ENCODE measurements around the gene HSD17B10.
A peak's percentile ranks its signal among the peaks of the same experiment; 100 is the strongest.

Gene HSD17B10

GRCh38 chrX:53429755-53430154 is 4.4 kb downstream of the HSD17B10 start:
- Histone ChIP-seq H3K14ac (ENCODE audit: low read length) (no peak overlapping the region), H2BK120ac (ENCODE audit: low read depth, low read length) (no peak overlapping the region), H3K4me2 (ENCODE audit: insufficient read depth, low read length, poor library complexity, severe bottlenecking) (no peak overlapping the region), H3K27me3 (ENCODE audit: control insufficient read depth in 3 of 3, insufficient read depth in 3 of 3, low read depth in 1 of 3, low read length in 3 of 3) (no peaks in the 10 kb centered on the region), H3K36me3 (replicated peaks in 1 of 2; ENCODE audit: control insufficient read depth in 2 of 2, insufficient read depth in 2 of 2, low read length in 2 of 2) (peaks cover 11 to 25% of the 10 kb centered on the region in 2 donors), H3K79me1 (ENCODE audit: low read depth, low read length) (peaks cover 2% of the 10 kb centered on the region), H3K9ac (ENCODE audit: low read depth, low read length, poor library complexity) (no peak overlapping the region), H3K4me1 (ENCODE audit: control insufficient read depth in 2 of 2, insufficient read depth in 1 of 2, low read depth in 1 of 2, low read length in 2 of 2) (peaks cover 2% of the 10 kb centered on the region in 2 donors), H3K18ac (ENCODE audit: low read length) (no peak overlapping the region), H2AK5ac (ENCODE audit: low read depth, low read length) (no peak overlapping the region), H3K23ac (ENCODE audit: low read depth, low read length, poor library complexity) (no peak overlapping the region), H2BK15ac (ENCODE audit: low read length) (no peak overlapping the region), H3K9me3 (replicated peaks in 1 of 2; ENCODE audit: control insufficient read depth in 2 of 2, insufficient read depth in 1 of 2, low read depth in 1 of 2, low read length in 2 of 2) (no peaks in the 10 kb centered on the region), H3K27ac (replicated peaks; ENCODE audit: low read length) (no peak overlapping the region), H2AFZ (ENCODE audit: low read length) (no peak overlapping the region), H3K4me3 (ENCODE audit: low read length in 2 of 2) (no peak overlapping the region), H3K4ac (ENCODE audit: low read length) (no peak overlapping the region), H2BK12ac (ENCODE audit: low read length) (no peak overlapping the region), H2BK5ac (ENCODE audit: low read length) (no peak overlapping the region), H4K8ac (ENCODE audit: low read depth, low read length) (no peak overlapping the region), H4K91ac (ENCODE audit: low read depth, low read length, poor library complexity) (no peak overlapping the region)
- no CpG with 5 or more reads among the region's 8 CpGs for WGBS, 2 donors (ENCODE audit: extremely low coverage in 2 of 2, insufficient read length in 2 of 2, insufficient replicate concordance in 1 of 2)
- no peak for DNase-seq (ENCODE audit: low spot score)

GRCh38 chrX:53422861-53423306 is 11.3 kb downstream of the HSD17B10 start, which contains the start of gene RIBC1:
Gene RIBC1 (plus strand): TSS chrX:53422873. CDS start chrX:53426277, 3,404 bp downstream.
- Histone ChIP-seq H3K14ac (ENCODE audit: low read length) (no peak within 1 kb of the TSS), H3K79me1 (ENCODE audit: low read depth, low read length) (peaks cover 3% of the 10 kb centered on the region), H3K9me3 (replicated peaks in 1 of 2; ENCODE audit: control insufficient read depth in 2 of 2, insufficient read depth in 1 of 2, low read depth in 1 of 2, low read length in 2 of 2) (no peaks in the 10 kb centered on the region), H2BK120ac (ENCODE audit: low read depth, low read length) (no peak within 1 kb of the TSS), H3K36me3 (replicated peaks in 1 of 2; ENCODE audit: control insufficient read depth in 2 of 2, insufficient read depth in 2 of 2, low read length in 2 of 2) (peaks cover 0 to 9% of the 10 kb centered on the region in 2 donors), H3K27me3 (ENCODE audit: control insufficient read depth in 3 of 3, insufficient read depth in 3 of 3, low read depth in 1 of 3, low read length in 3 of 3) (no peaks in the 10 kb centered on the region), H3K18ac (ENCODE audit: low read length) (peak within 1 kb of the TSS; percentile 87), H4K8ac (ENCODE audit: low read depth, low read length) (no peak within 1 kb of the TSS), H3K4me2 (ENCODE audit: insufficient read depth, low read length, poor library complexity, severe bottlenecking) (peak within 1 kb of the TSS; percentile 73), H2BK15ac (ENCODE audit: low read length) (no peak within 1 kb of the TSS), H3K9ac (ENCODE audit: low read depth, low read length, poor library complexity) (peak within 1 kb of the TSS; percentile 84), H3K27ac (replicated peaks; ENCODE audit: low read length) (peak within 1 kb of the TSS; percentile 90), H2BK12ac (ENCODE audit: low read length) (no peak within 1 kb of the TSS), H3K4me1 (ENCODE audit: control insufficient read depth in 2 of 2, insufficient read depth in 1 of 2, low read depth in 1 of 2, low read length in 2 of 2) (peaks cover 0 to 5% of the 10 kb centered on the region in 2 donors), H4K91ac (ENCODE audit: low read depth, low read length, poor library complexity) (no peak within 1 kb of the TSS), H2AK5ac (ENCODE audit: low read depth, low read length) (no peak within 1 kb of the TSS), H2BK5ac (ENCODE audit: low read length) (peak within 1 kb of the TSS; percentile 90), H2AFZ (ENCODE audit: low read length) (peak within 1 kb of the TSS; percentile 76), H3K23ac (ENCODE audit: low read depth, low read length, poor library complexity) (peak within 1 kb of the TSS; percentile 65), H3K4me3 (ENCODE audit: low read length in 2 of 2) (peak within 1 kb of the TSS; percentile 67 to 97), H3K4ac (ENCODE audit: low read length) (no peak within 1 kb of the TSS)
- DNase-seq (ENCODE audit: low spot score) = no peak
- WGBS, 2 donors (ENCODE audit: extremely low coverage in 2 of 2, insufficient read length in 2 of 2, insufficient replicate concordance in 1 of 2) = no CpG with 5 or more reads among the region's 17 CpGs

GRCh38 chrX:53422086-53422860 is 11.9 kb downstream of the HSD17B10 start, which contains the start of gene SMC1A:
Gene SMC1A (minus strand): TSS chrX:53422654. CDS start chrX:53422600, 54 bp downstream.
- peak; percentile 91 for DNase-seq (ENCODE audit: low spot score)
- H2BK5ac ChIP-seq (ENCODE audit: low read length) = peak within 1 kb of the TSS; percentile 90
- H3K4me1 ChIP-seq (ENCODE audit: control insufficient read depth in 2 of 2, insufficient read depth in 1 of 2, low read depth in 1 of 2, low read length in 2 of 2) = peaks cover 0 to 5% of the 10 kb centered on the region in 2 donors
- no peaks in the 10 kb centered on the region for H3K27me3 ChIP-seq (ENCODE audit: control insufficient read depth in 3 of 3, insufficient read depth in 3 of 3, low read depth in 1 of 3, low read length in 3 of 3)
- H2BK12ac ChIP-seq (ENCODE audit: low read length) = no peak within 1 kb of the TSS
- H3K4ac ChIP-seq (ENCODE audit: low read length) = no peak within 1 kb of the TSS
- H3K36me3 ChIP-seq (replicated peaks in 1 of 2; ENCODE audit: control insufficient read depth in 2 of 2, insufficient read depth in 2 of 2, low read length in 2 of 2) = peaks cover 0 to 12% of the 10 kb centered on the region in 2 donors
- H2BK15ac ChIP-seq (ENCODE audit: low read length) = no peak within 1 kb of the TSS
- H2AK5ac ChIP-seq (ENCODE audit: low read depth, low read length) = no peak within 1 kb of the TSS
- peak within 1 kb of the TSS; percentile 76 for H2AFZ ChIP-seq (ENCODE audit: low read length)
- no peak within 1 kb of the TSS for H2BK120ac ChIP-seq (ENCODE audit: low read depth, low read length)
- peak within 1 kb of the TSS; percentile 73 for H3K4me2 ChIP-seq (ENCODE audit: insufficient read depth, low read length, poor library complexity, severe bottlenecking)
- no peak within 1 kb of the TSS for H3K14ac ChIP-seq (ENCODE audit: low read length)
- H3K23ac ChIP-seq (ENCODE audit: low read depth, low read length, poor library complexity) = peak within 1 kb of the TSS; percentile 65
- peak within 1 kb of the TSS; percentile 84 for H3K9ac ChIP-seq (ENCODE audit: low read depth, low read length, poor library complexity)
- peaks cover 3% of the 10 kb centered on the region for H3K79me1 ChIP-seq (ENCODE audit: low read depth, low read length)
- no peaks in the 10 kb centered on the region for H3K9me3 ChIP-seq (replicated peaks in 1 of 2; ENCODE audit: control insufficient read depth in 2 of 2, insufficient read depth in 1 of 2, low read depth in 1 of 2, low read length in 2 of 2)
- H3K27ac ChIP-seq (replicated peaks; ENCODE audit: low read length) = peak within 1 kb of the TSS; percentile 90
- H4K91ac ChIP-seq (ENCODE audit: low read depth, low read length, poor library complexity) = no peak within 1 kb of the TSS
- no peak within 1 kb of the TSS for H4K8ac ChIP-seq (ENCODE audit: low read depth, low read length)
- peak within 1 kb of the TSS; percentile 87 for H3K18ac ChIP-seq (ENCODE audit: low read length)
- no CpG with 5 or more reads among the region's 75 CpGs for WGBS, 2 donors (ENCODE audit: extremely low coverage in 2 of 2, insufficient read length in 2 of 2, insufficient replicate concordance in 1 of 2)
- peak within 1 kb of the TSS; percentile 67 to 97 for H3K4me3 ChIP-seq (ENCODE audit: low read length in 2 of 2)

GRCh38 chrX:53421772-53422085 is 12.4 kb downstream of the HSD17B10 start:
- no peak overlapping the region for H2BK120ac ChIP-seq (ENCODE audit: low read depth, low read length)
- WGBS, 2 donors (ENCODE audit: extremely low coverage in 2 of 2, insufficient read length in 2 of 2, insufficient replicate concordance in 1 of 2) = no CpG with 5 or more reads among the region's 15 CpGs

More at GRCh38 chrX:53421772-53422085, 12.4 kb downstream of the HSD17B10 start:
- H2BK15ac ChIP-seq (ENCODE audit: low read length) = no peak overlapping the region
- H2BK5ac ChIP-seq (ENCODE audit: low read length) = peak overlapping the region; percentile 66
- H3K9ac ChIP-seq (ENCODE audit: low read depth, low read length, poor library complexity) = peak overlapping the region; percentile 84
- H3K4me3 ChIP-seq (ENCODE audit: low read length in 2 of 2) = peak overlapping the region; percentile 67 to 97
- no peak overlapping the region for H4K8ac ChIP-seq (ENCODE audit: low read depth, low read length)
- H3K27me3 ChIP-seq (ENCODE audit: control insufficient read depth in 3 of 3, insufficient read depth in 3 of 3, low read depth in 1 of 3, low read length in 3 of 3) = no peaks in the 10 kb centered on the region
- H3K4me2 ChIP-seq (ENCODE audit: insufficient read depth, low read length, poor library complexity, severe bottlenecking) = peak overlapping the region; percentile 33
- H4K91ac ChIP-seq (ENCODE audit: low read depth, low read length, poor library complexity) = no peak overlapping the region
- no peak overlapping the region for H3K14ac ChIP-seq (ENCODE audit: low read length)
- H3K4me1 ChIP-seq (ENCODE audit: control insufficient read depth in 2 of 2, insufficient read depth in 1 of 2, low read depth in 1 of 2, low read length in 2 of 2) = peaks cover 0 to 5% of the 10 kb centered on the region in 2 donors
- H3K9me3 ChIP-seq (replicated peaks in 1 of 2; ENCODE audit: control insufficient read depth in 2 of 2, insufficient read depth in 1 of 2, low read depth in 1 of 2, low read length in 2 of 2) = no peaks in the 10 kb centered on the region
- peak overlapping the region; percentile 90 for H3K27ac ChIP-seq (replicated peaks; ENCODE audit: low read length)
- peaks cover 3% of the 10 kb centered on the region for H3K79me1 ChIP-seq (ENCODE audit: low read depth, low read length)
- H3K4ac ChIP-seq (ENCODE audit: low read length) = no peak overlapping the region
- H3K36me3 ChIP-seq (replicated peaks in 1 of 2; ENCODE audit: control insufficient read depth in 2 of 2, insufficient read depth in 2 of 2, low read length in 2 of 2) = peaks cover 0 to 16% of the 10 kb centered on the region in 2 donors
- peak overlapping the region; percentile 64 for H3K18ac ChIP-seq (ENCODE audit: low read length)
- peak overlapping the region; percentile 65 for H3K23ac ChIP-seq (ENCODE audit: low read depth, low read length, poor library complexity)
- H2AFZ ChIP-seq (ENCODE audit: low read length) = peak overlapping the region; percentile 76
- no peak overlapping the region for H2BK12ac ChIP-seq (ENCODE audit: low read length)
- no peak overlapping the region for H2AK5ac ChIP-seq (ENCODE audit: low read depth, low read length)
- no peak for DNase-seq (ENCODE audit: low spot score)

Data from neuronal stem cell (in vitro differentiated cells).